Keratinocyte (primary cell): Measurements from ENCODE around the gene RBM6. TPM values are rescaled to one million over a fixed set of nuclear protein-coding genes. Genes with fewer than 3 reads are reported as not detected.

Experiments used
- DNase-seq: peaks from one replicate; pipeline ENCODE4 v3.0.0-alpha.2; 2011; ENCODE audit warnings: low read depth, missing footprints, low spot score
- FAIRE-seq: peaks from 2 replicates; lab custom pipeline; 2011; peaks lifted over from hg19 to GRCh38; lab: Jason Lieb, UNC
- H2AFZ ChIP-seq: 2 replicates; pipeline ENCODE4 v1.6.0; 2012; ENCODE audit warnings: low read length, control low read depth, inconsistent platforms; ENCODE audit not compliant: control insufficient read depth
- H3K27ac ChIP-seq: 2 replicates; pipeline ENCODE4 v1.5.1; 2011; ENCODE audit warnings: low read length; ENCODE audit not compliant: control insufficient read depth, insufficient read depth
- H3K27me3 ChIP-seq: 3 replicates; pipeline ENCODE4 v1.6.0; 2011; ENCODE audit warnings: low read length; ENCODE audit not compliant: control insufficient read depth, insufficient read depth; ENCODE audit errors: extremely low read depth
- H3K36me3 ChIP-seq, 2 experiments: 2 replicates in 1 of 2; 3 replicates in 1 of 2; pipeline ENCODE4 v1.5.1; 2011; ENCODE audit warnings: low read length in 2 of 2, mild to moderate bottlenecking in 1 of 2; ENCODE audit not compliant: control insufficient read depth in 2 of 2, insufficient read depth in 2 of 2; ENCODE audit errors: extremely low read depth in 1 of 2
- H3K4me1 ChIP-seq: 3 replicates; pipeline ENCODE4 v1.5.1; 2011; ENCODE audit warnings: low read length; ENCODE audit not compliant: control insufficient read depth, insufficient read depth; ENCODE audit errors: extremely low read depth
- H3K4me2 ChIP-seq: 3 replicates; pipeline ENCODE4 v1.6.0; 2011; ENCODE audit warnings: low read depth, low read length; ENCODE audit not compliant: control insufficient read depth, insufficient read depth; ENCODE audit errors: extremely low read depth
- H3K4me3 ChIP-seq, 3 experiments: fragments of 200-600 bp in 1 of 3; sonication (generic) in 1 of 3; 2 replicates in 2 of 3; 3 replicates in 1 of 3; pipeline ENCODE4 v1.5.1; 2011 to 2016; ENCODE audit warnings: low read length in 3 of 3, mild to moderate bottlenecking in 3 of 3, control low read depth in 2 of 3, inconsistent platforms in 1 of 3, low read depth in 1 of 3, mixed read lengths in 1 of 3, mixed run types in 1 of 3, moderate library complexity in 1 of 3; ENCODE audit not compliant: control insufficient read depth in 2 of 3, insufficient read depth in 2 of 3; ENCODE audit errors: extremely low read depth in 1 of 3
- H3K79me2 ChIP-seq: 2 replicates; pipeline ENCODE4 v1.6.0; 2012; ENCODE audit warnings: low read length; ENCODE audit not compliant: control insufficient read depth, insufficient read depth
- H3K9ac ChIP-seq: 3 replicates; pipeline ENCODE4 v1.6.0; 2011; ENCODE audit warnings: low read length; ENCODE audit not compliant: control insufficient read depth, insufficient read depth; ENCODE audit errors: extremely low read depth
- H3K9me1 ChIP-seq: 3 replicates; pipeline ENCODE4 v1.6.0; 2011; ENCODE audit warnings: low read length; ENCODE audit not compliant: control insufficient read depth, insufficient read depth; ENCODE audit errors: extremely low read depth
- H3K9me3 ChIP-seq: 2 replicates; pipeline ENCODE4 v1.5.1; 2012; ENCODE audit warnings: low read depth, low read length; ENCODE audit not compliant: control insufficient read depth
- H4K20me1 ChIP-seq: 3 replicates; pipeline ENCODE4 v1.6.0; 2011; ENCODE audit warnings: low read length; ENCODE audit not compliant: control insufficient read depth, insufficient read depth; ENCODE audit errors: extremely low read depth
- EZH2 ChIP-seq: IDR thresholded peaks from one replicate; pipeline ENCODE4 v1.6.1; 2012; ENCODE audit warnings: inconsistent platforms, mild to moderate bottlenecking, low read length, moderate library complexity
- dilution Hi-C: fragments of 300-500 bp; cut with MboI; formaldehyde crosslinking; loops from one replicate; pipeline ENCODE4 v1.7.0; 2020; ENCODE audit warnings: low sequenced_read_pairs; ENCODE audit not compliant: extremely low pct_ligation_motif_present
- polyA plus RNA-seq, 5 experiments: library from polyadenylated mRNA; depleted of rRNA in 3 of 5; stranded (reverse) in 3 of 5; stranded (forward) in 1 of 5; unstranded in 1 of 5; fragments of >200 nt; gene quantifications; 1 replicate in 1 of 5; 2 replicates in 3 of 5; 3 replicates in 1 of 5; pipeline versions ENCODE4 v1.2.1 to v1.2.3, GENCODE V29; 2011 to 2012; ENCODE audit warnings: missing spikeins in 2 of 5, low read depth in 1 of 5, low replicate concordance in 1 of 5
- TF ChIP-seq, protein P1 (sequence below), 3 experiments: IDR thresholded peaks in 1 of 3; conservative IDR thresholded peaks in 1 of 3; optimal IDR thresholded peaks in 1 of 3; 2 replicates in 2 of 3; 3 replicates in 1 of 3; pipeline versions ENCODE3 to v1.5.1; 2011; ENCODE audit warnings: low read length in 3 of 3, mild to moderate bottlenecking in 3 of 3, moderate library complexity in 2 of 3, control low read depth in 1 of 3, inconsistent platforms in 1 of 3; ENCODE audit not compliant: insufficient read depth in 2 of 3; ENCODE audit errors: extremely low read depth in 1 of 3

Gene RBM6
- polyA plus RNA-seq, 1 donor (not counting 4 experiments of a cell fraction or from before 2014, with no cell fraction given): 43.2 TPM

DNA sequence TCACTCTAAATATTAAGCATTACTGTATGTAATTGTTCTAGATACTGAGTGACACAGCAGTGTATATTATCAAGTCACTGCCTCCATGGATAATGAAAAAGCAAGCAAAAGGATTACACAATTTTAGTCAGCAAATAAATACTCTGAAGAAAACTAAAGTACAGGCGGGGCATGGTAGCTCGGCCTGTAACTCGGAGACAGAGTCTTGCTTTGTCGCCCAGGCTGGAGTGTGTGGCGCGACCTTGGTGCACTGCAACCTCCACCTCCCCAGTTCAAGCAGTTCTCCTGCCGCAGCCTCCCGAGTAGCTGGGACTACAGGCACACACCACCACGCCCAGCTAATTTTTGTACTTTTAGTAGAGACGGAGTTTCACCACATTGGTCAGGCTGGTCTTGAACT is 32.7 kb downstream of the RBM6 start:
- Histone ChIP-seq H3K4me1 (no peaks in the 10 kb centered on the region), H3K9me1 (no peaks in the 10 kb centered on the region), H3K27me3 (no peaks in the 10 kb centered on the region), H3K9ac (no peak overlapping the region), H3K4me3 (no peak overlapping the region), H3K27ac (no peak overlapping the region), H2AFZ (no peak overlapping the region), H3K79me2 (peaks cover 13% of the 10 kb centered on the region), H3K9me3 (no peaks in the 10 kb centered on the region), H4K20me1 (no peaks in the 10 kb centered on the region), H3K36me3 (peaks cover 7 to 12% of the 10 kb centered on the region in 2 experiments), H3K4me2 (no peak overlapping the region)
- no peak for DNase-seq
- TF ChIP-seq, protein P1, sequence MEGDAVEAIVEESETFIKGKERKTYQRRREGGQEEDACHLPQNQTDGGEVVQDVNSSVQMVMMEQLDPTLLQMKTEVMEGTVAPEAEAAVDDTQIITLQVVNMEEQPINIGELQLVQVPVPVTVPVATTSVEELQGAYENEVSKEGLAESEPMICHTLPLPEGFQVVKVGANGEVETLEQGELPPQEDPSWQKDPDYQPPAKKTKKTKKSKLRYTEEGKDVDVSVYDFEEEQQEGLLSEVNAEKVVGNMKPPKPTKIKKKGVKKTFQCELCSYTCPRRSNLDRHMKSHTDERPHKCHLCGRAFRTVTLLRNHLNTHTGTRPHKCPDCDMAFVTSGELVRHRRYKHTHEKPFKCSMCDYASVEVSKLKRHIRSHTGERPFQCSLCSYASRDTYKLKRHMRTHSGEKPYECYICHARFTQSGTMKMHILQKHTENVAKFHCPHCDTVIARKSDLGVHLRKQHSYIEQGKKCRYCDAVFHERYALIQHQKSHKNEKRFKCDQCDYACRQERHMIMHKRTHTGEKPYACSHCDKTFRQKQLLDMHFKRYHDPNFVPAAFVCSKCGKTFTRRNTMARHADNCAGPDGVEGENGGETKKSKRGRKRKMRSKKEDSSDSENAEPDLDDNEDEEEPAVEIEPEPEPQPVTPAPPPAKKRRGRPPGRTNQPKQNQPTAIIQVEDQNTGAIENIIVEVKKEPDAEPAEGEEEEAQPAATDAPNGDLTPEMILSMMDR (optimal IDR thresholded peaks at IDR 0.05 in 1 of 3, IDR thresholded peaks at IDR 0.05 in 1 of 3, conservative IDR thresholded peaks at IDR 0.05 in 1 of 3; ENCODE audit: extremely low read depth in 1 of 3, insufficient read depth in 2 of 3, low read length in 3 of 3): no peak
- TF ChIP-seq EZH2: no peak
- no peak for FAIRE-seq
- dilution Hi-C loops: loop anchor here (25.0 kb wide), 1 partner anchor 110 kb away; the partner anchor contains the start of genes CAMKV and TRAIP

DNA sequence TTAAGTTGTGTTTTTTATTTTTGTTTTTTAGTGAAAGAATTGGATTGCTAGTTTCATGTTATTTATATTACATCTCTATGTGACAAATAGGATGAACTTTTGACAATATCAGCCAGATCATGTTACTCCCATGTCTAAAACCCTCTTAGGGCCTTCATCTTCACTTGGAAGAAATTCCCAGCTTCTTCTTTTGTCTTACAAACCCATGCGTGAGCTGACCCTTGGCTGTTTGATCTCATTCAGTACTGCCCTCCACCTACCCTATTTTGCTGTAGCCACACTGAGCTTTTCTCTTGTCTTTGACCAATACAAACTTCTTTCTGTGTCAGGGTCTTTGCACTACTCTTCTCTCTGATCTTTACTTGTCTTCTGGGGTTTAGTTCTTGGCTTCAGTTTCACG is 37.0 kb downstream of the RBM6 start:
- Histone ChIP-seq H3K4me1 (no peaks in the 10 kb centered on the region), H3K4me2 (no peak overlapping the region), H4K20me1 (no peaks in the 10 kb centered on the region), H3K27ac (no peak overlapping the region), H2AFZ (no peak overlapping the region), H3K79me2 (peaks cover 2% of the 10 kb centered on the region), H3K9me3 (no peaks in the 10 kb centered on the region), H3K9ac (no peak overlapping the region), H3K4me3 (no peak overlapping the region), H3K36me3 (peaks cover 10% of the 10 kb centered on the region in 2 experiments), H3K27me3 (no peaks in the 10 kb centered on the region), H3K9me1 (no peaks in the 10 kb centered on the region)
- no peak for DNase-seq
- dilution Hi-C loops: no loop called here
- TF ChIP-seq EZH2: no peak
- TF ChIP-seq, protein P1 (optimal IDR thresholded peaks at IDR 0.05 in 1 of 3, IDR thresholded peaks at IDR 0.05 in 1 of 3, conservative IDR thresholded peaks at IDR 0.05 in 1 of 3; ENCODE audit: extremely low read depth in 1 of 3, insufficient read depth in 2 of 3, low read length in 3 of 3): no peak
- FAIRE-seq: no peak
